Right ventricle myocardium inferior (tissue), 1 donor: ENCODE measurements around the gene CNTN5. TPM values are rescaled to one million over a fixed set of nuclear protein-coding genes. Genes with fewer than 3 reads are reported as not detected.

ENCODE experiments used
- ATAC-seq: fragments of 200-7000 bp; cut with Tn5 transposase; one replicate; pipeline ENCODE4 v1.9.1; 2020; ENCODE audit warnings: mild to moderate bottlenecking, moderate library complexity
- DNase-seq: peaks from one replicate; pipeline ENCODE4 v3.0.0; 2021; ENCODE audit errors: missing footprints
- intact Hi-C: fragments of 100-400 bp; cut with DNase I; formaldehyde crosslinking; loops from one replicate; pipeline ENCODE4 v1.11.0; 2022
- total RNA-seq: library from RNA; stranded (reverse); fragmentation: NEBNext Ultra II Directional; extraction: Animal tissue kit (Norgen Biotek cat#: 25700); gene quantifications from one replicate; pipeline ENCODE4 v1.2.1, GENCODE V29; 2021
- donor health status: DM: no; HTN: yes; CAD: no; lungs with severe emphysema.

The CNTN5 gene
- total RNA-seq, 1 donor from 2014 or later, result not detected

DNA sequence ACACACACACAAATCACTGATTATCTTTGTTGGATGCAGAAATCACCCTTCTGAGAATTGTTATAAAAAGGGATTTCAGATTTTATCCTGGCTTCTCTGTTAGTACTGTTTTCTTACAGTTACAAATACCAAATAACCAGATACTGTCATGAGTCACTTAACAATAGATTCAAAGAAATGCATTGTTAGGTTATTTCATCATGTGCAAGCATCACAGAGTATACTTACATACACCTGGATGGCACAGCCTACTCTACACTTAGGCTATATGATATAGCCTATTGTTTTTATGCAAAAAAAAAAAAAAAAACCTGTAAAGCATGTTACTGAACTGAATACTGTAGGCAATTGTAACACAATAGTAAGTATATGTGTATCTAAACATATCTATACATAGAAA is 1347.1 kb downstream of the CNTN5 start:
- DNase-seq (no peak), ATAC-seq (no peak)
- intact Hi-C loops, result no loop called here

DNA sequence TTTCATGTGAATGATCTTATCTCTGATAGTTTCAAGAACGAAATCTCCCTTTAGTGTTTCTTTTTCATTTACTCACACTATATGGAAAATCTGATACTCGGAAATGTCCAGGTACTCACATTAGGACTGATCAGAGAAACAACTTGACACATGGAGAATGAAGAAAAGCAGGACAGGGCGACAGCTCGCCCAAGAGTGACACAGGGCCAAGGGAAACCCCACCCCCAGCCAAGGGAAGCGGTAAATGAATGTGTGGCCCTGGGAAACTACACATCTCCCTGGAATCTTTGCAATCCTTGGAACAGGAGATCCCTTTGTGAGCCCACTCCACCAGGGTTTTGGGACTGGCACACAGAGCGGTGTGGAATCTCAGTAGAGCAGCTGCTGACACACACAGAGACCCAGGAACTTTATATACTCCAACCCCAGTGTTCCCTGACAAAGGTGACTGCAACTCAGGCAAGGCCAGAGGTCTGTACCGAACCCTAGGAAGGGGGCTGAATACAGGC is 1362.7 kb downstream of the CNTN5 start:
- intact Hi-C loops, result no loop called here
- ATAC-seq (no peak), DNase-seq (no peak)

DNA sequence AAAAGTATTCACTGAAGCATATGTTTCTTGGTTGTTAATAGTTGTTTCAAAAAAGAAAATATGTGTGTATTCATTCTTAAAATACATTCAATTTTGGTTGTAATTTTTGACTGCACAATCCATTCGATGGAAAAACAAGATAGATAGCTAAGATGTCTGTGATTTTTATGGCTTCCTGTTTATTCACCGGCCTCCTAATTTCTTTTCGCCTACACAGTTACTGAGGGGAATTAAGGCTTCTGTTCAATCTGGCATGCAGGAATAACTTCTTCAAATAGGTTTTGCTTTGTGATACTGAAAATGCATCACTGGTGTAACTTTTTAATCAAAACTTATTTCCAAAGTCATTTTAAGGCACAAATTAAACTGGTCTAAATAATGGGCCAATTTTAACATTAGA is 1375.5 kb downstream of the CNTN5 start:
- DNase-seq (no peak), ATAC-seq (no peak)
- intact Hi-C loops, result no loop called here

DNA sequence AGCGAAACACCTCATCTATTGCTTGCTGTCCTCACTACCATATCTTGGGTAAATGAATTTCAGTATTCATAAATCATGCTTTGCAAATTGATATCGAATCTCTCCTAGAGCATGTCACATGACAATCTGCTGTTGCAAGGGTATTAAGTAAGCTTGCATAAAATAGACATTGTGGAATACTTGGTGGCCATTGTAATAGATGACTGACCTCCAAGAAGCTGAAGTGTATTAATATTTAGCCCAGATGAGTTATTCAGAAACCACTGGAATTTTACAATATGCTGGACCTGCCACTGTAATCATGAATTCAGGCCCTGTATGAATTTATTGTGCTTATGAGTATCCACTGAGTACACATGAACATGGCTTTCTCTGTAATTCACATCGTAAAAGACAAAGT is 1376.7 kb downstream of the CNTN5 start:
- intact Hi-C loops, result no loop called here

DNA sequence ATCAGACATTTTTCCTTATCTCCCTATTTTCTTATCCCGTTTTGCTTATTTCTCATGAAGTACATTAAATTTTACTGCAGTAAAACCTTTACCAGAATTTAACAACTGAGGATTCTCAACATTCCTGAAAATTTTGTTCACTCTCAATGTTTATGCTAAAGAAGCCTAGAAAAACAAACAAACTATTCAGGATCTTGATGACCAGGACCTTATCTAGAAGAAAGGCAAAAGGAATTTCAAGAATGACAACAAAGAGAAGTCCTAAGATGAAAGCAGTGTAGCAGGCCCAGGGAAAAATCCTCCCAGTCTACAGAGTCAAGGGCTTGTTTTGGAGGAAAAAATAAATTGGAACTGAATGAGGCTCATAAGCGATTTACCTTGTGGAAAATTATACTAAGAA is 1383.1 kb downstream of the CNTN5 start:
- ATAC-seq, result no peak
- DNase-seq, result no peak
- intact Hi-C loops, result no loop called here

More for the DNA sequence above, 1376.7 kb downstream of the CNTN5 start:
- ATAC-seq, result no peak
- DNase-seq, result no peak

DNA sequence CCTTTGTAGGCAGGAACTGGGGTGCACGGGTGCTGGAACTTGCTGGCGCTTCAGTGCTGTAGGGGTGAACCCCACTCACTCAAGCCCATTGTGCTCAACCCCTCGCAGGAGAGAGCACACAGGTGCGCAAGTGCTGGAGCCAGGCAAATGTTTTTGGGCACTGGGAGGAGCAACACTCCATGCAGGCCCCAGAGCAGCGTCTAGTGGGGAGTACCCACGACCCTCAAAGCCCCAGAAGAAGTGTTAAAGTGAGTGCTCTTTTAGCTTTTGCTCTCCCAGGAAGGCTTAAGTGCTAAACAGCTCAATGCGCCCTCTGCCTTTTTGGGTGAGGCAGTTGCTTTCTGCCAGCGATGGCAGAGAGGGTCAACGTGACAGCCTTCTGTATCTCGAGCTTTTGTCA is 1384.2 kb downstream of the CNTN5 start:
- no peak for ATAC-seq
- intact Hi-C loops, result no loop called here
- no peak for DNase-seq
